H1 (cell line): ENCODE results near the gene S100A8. TPM values are rescaled to one million over a fixed set of nuclear protein-coding genes. Genes with fewer than 3 reads are reported as not detected.

Experiments used
- CTCF ChIA-PET: fragments of 300-600 bp; sonication (Branson Sonifier 250); formaldehyde crosslinking; loops from one replicate; lab custom pipeline; 2021; ENCODE audit not compliant: partially characterized antibody; lab: Charles Lee
- POLR2A ChIA-PET: fragments of 300-600 bp; sonication (Branson Sonifier 250); formaldehyde crosslinking; loops from one replicate; lab custom pipeline; 2021; ENCODE audit warnings: inconsistent platforms; ENCODE audit not compliant: partially characterized antibody; lab: Charles Lee
- DNase-seq, 2 experiments: peaks; one replicate each; pipeline versions ENCODE4 v3.0.0 to v3.0.0-alpha.2; 2010 to 2022; ENCODE audit warnings: low spot score in 2 of 2, low read depth in 1 of 2, mixed read lengths in 1 of 2
- FAIRE-seq: peaks from 2 replicates; lab custom pipeline; 2011; peaks lifted over from hg19 to GRCh38; lab: Jason Lieb, UNC
- H2AFZ ChIP-seq: 2 replicates; pipeline ENCODE4 v1.8.1; 2012; ENCODE audit warnings: low read length, inconsistent platforms
- H2AK5ac ChIP-seq: 2 replicates; pipeline ENCODE4 v1.6.1; 2013; ENCODE audit warnings: low read depth, low read length
- H2BK120ac ChIP-seq: replicated peaks from 2 replicates; pipeline ENCODE3; 2013; ENCODE audit warnings: low read depth, low read length, inconsistent platforms
- H2BK12ac ChIP-seq: 2 replicates; pipeline ENCODE4 v1.6.1; 2013; ENCODE audit warnings: low read depth, low read length
- H2BK15ac ChIP-seq: 2 replicates; pipeline ENCODE4 v1.6.1; 2013; ENCODE audit warnings: low read length
- H2BK20ac ChIP-seq: 2 replicates; pipeline ENCODE4 v1.6.1; 2013; ENCODE audit warnings: low read length
- H2BK5ac ChIP-seq: 2 replicates; pipeline ENCODE4 v1.6.1; 2013; ENCODE audit warnings: low read depth, low read length
- H3K14ac ChIP-seq: 2 replicates; pipeline ENCODE4 v1.6.1; 2013; ENCODE audit warnings: inconsistent platforms; ENCODE audit not compliant: insufficient read length
- H3K18ac ChIP-seq: 2 replicates; pipeline ENCODE4 v1.6.1; 2013; ENCODE audit warnings: low read length; ENCODE audit errors: extremely low read depth
- H3K23ac ChIP-seq: 2 replicates; pipeline ENCODE4 v1.6.1; 2013; ENCODE audit warnings: inconsistent platforms; ENCODE audit not compliant: insufficient read length
- H3K23me2 ChIP-seq: 2 replicates; pipeline ENCODE4 v1.6.1; 2013; ENCODE audit warnings: low read depth, low read length
- H3K27ac ChIP-seq: 2 replicates; pipeline ENCODE4 v1.6.1; 2011; ENCODE audit warnings: low read depth, low read length, inconsistent platforms
- H3K27me3 ChIP-seq, 4 experiments: replicated peaks in 1 of 4; 1 replicate in 1 of 4; 2 replicates in 3 of 4; pipeline versions ENCODE4 v1.6.1 to v1.8.1; 2011 to 2013; ENCODE audit warnings: low read length in 3 of 4, mild to moderate bottlenecking in 3 of 4, inconsistent platforms in 2 of 4, mixed read lengths in 2 of 4, moderate library complexity in 1 of 4; ENCODE audit not compliant: control insufficient read depth in 3 of 4, insufficient read depth in 3 of 4; ENCODE audit errors: extremely low read depth in 1 of 4
- H3K36me3 ChIP-seq, 4 experiments: 2 replicates each; pipeline versions ENCODE4 v1.6.1 to v1.8.1; 2011 to 2013; ENCODE audit warnings: mild to moderate bottlenecking in 4 of 4, low read length in 3 of 4, moderate library complexity in 2 of 4, control low read depth in 1 of 4, inconsistent platforms in 1 of 4; ENCODE audit not compliant: insufficient read depth in 4 of 4, control insufficient read depth in 2 of 4
- H3K4ac ChIP-seq: replicated peaks from 2 replicates; pipeline ENCODE3; 2013; ENCODE audit warnings: low read length, low read depth, mixed read lengths, inconsistent platforms; ENCODE audit not compliant: insufficient read length
- H3K4me1 ChIP-seq, 4 experiments: replicated peaks in 1 of 4; 1 replicate in 1 of 4; 2 replicates in 3 of 4; pipeline versions ENCODE4 v1.6.1 to v1.8.1; 2011 to 2013; ENCODE audit warnings: low read length in 3 of 4, inconsistent platforms in 2 of 4, mixed read lengths in 1 of 4; ENCODE audit not compliant: insufficient read depth in 4 of 4, control insufficient read depth in 3 of 4
- H3K4me2 ChIP-seq, 2 experiments: 2 replicates each; pipeline versions ENCODE4 v1.6.1 to v1.8.1; 2011 to 2013; ENCODE audit warnings: low read depth in 2 of 2, low read length in 2 of 2, control low read depth in 1 of 2, inconsistent platforms in 1 of 2, mild to moderate bottlenecking in 1 of 2; ENCODE audit not compliant: insufficient read depth in 1 of 2
- H3K4me3 ChIP-seq, 4 experiments: fragments of 200-600, 300-600 bp in 1 of 4; sonication (generic), shearing (Covaris generic), sonication (Bioruptor Twin) in 1 of 4; 2 replicates each; pipeline versions ENCODE4 v1.5.1 to v1.8.1; 2011 to 2016; ENCODE audit warnings: low read length in 4 of 4, low read depth in 3 of 4, control low read depth in 2 of 4, inconsistent platforms in 2 of 4, mild to moderate bottlenecking in 2 of 4, mixed read lengths in 1 of 4, moderate library complexity in 1 of 4; ENCODE audit not compliant: insufficient read depth in 2 of 4; ENCODE audit errors: extremely low read depth in 1 of 4
- H3K56ac ChIP-seq: replicated peaks from 2 replicates; pipeline ENCODE3; 2013; ENCODE audit warnings: low read depth, mild to moderate bottlenecking, mixed read lengths, low read length, inconsistent platforms; ENCODE audit not compliant: insufficient read length
- H3K79me1 ChIP-seq: 2 replicates; pipeline ENCODE4 v1.6.1; 2013; ENCODE audit warnings: low read depth, low read length, control low read depth
- H3K79me2 ChIP-seq, 2 experiments: 2 replicates each; pipeline versions ENCODE4 v1.6.1 to v1.8.1; 2012 to 2013; ENCODE audit warnings: low read length in 2 of 2, mild to moderate bottlenecking in 2 of 2, inconsistent platforms in 1 of 2; ENCODE audit not compliant: insufficient read depth in 2 of 2, control insufficient read depth in 1 of 2
- H3K9ac ChIP-seq, 4 experiments: replicated peaks in 1 of 4; 1 replicate in 1 of 4; 2 replicates in 3 of 4; pipeline versions ENCODE4 v1.6.1 to v1.8.1; 2011 to 2013; ENCODE audit warnings: low read depth in 3 of 4, low read length in 3 of 4, control low read depth in 2 of 4, mild to moderate bottlenecking in 2 of 4, moderate library complexity in 2 of 4, inconsistent platforms in 1 of 4; ENCODE audit errors: extremely low read depth in 1 of 4
- H3K9me3 ChIP-seq, 2 experiments: 2 replicates each; pipeline versions ENCODE4 v1.6.1 to v1.8.1; 2012 to 2013; ENCODE audit warnings: mild to moderate bottlenecking in 2 of 2, moderate library complexity in 2 of 2, control low read depth in 1 of 2, inconsistent platforms in 1 of 2, low read depth in 1 of 2, low read length in 1 of 2, mixed read lengths in 1 of 2; ENCODE audit not compliant: insufficient read depth in 2 of 2
- H4K20me1 ChIP-seq, 2 experiments: replicated peaks in 1 of 2; 2 replicates each; pipeline versions ENCODE3 to v1.8.1; 2011 to 2013; ENCODE audit warnings: inconsistent platforms in 2 of 2, low read length in 2 of 2, mild to moderate bottlenecking in 1 of 2; ENCODE audit not compliant: insufficient read depth in 2 of 2, control insufficient read depth in 1 of 2
- H4K5ac ChIP-seq: 2 replicates; pipeline ENCODE4 v1.6.1; 2013; ENCODE audit warnings: low read length, low read depth, mixed read lengths, inconsistent platforms; ENCODE audit not compliant: insufficient read length
- H4K8ac ChIP-seq: 2 replicates; pipeline ENCODE4 v1.8.0; 2013; ENCODE audit warnings: mild to moderate bottlenecking, moderate library complexity, low read length, inconsistent platforms; ENCODE audit not compliant: insufficient read depth; ENCODE audit errors: extremely low read depth
- H4K91ac ChIP-seq: replicated peaks from 2 replicates; pipeline ENCODE3; 2013; ENCODE audit warnings: low read length, mixed read lengths, inconsistent platforms; ENCODE audit not compliant: insufficient read length
- MAFK ChIP-seq: IDR thresholded peaks from 2 replicates; pipeline ENCODE4 v1.6.1; 2012; ENCODE audit warnings: low read depth, mild to moderate bottlenecking, improper control_type of control experiment, low read length
- RAD21 ChIP-seq, 2 experiments: IDR thresholded peaks in 1 of 2; conservative IDR thresholded peaks in 1 of 2; 2 replicates each; pipeline ENCODE4 v1.6.1; 2011; ENCODE audit warnings: low read depth in 2 of 2, low read length in 2 of 2, improper control_type of control experiment in 1 of 2, inconsistent platforms in 1 of 2, mild to moderate bottlenecking in 1 of 2, moderate library complexity in 1 of 2
- RFX5 ChIP-seq: IDR thresholded peaks from 2 replicates; pipeline ENCODE4 v1.6.1; 2011; ENCODE audit warnings: low read depth, low read length, improper control_type of control experiment, borderline replicate concordance
- SIRT6 ChIP-seq: IDR thresholded peaks from one replicate; pipeline ENCODE4 v1.7.1; 2012; ENCODE audit warnings: low read length, inconsistent platforms
- WGBS, 2 experiments: shearing (Covaris generic) in 1 of 2; methylation state at CpG; one replicate each; pipeline versions ENCODE4 v1.1.6 to v1.1.7; 2013 to 2015; ENCODE audit warnings: low lambda C conversion rate in 2 of 2, mixed read lengths in 2 of 2, inconsistent platforms in 1 of 2, low coverage in 1 of 2, missing lambda C conversion rate in 1 of 2; ENCODE audit not compliant: insufficient replicate concordance in 2 of 2, insufficient coverage in 1 of 2, insufficient read length in 1 of 2; ENCODE audit errors: extremely low coverage in 1 of 2, missing lambda C conversion rate in 1 of 2; 5-methylcytosine and 5-hydroxymethylcytosine counted together
- polyA plus RNA-seq, 7 experiments: library from polyadenylated mRNA; depleted of rRNA in 3 of 7; stranded (reverse) in 5 of 7; unstranded in 2 of 7; fragments of >200 nt in 5 of 7; fragments of 200-250 nt in 2 of 7; gene quantifications; 1 replicate in 5 of 7; 2 replicates in 1 of 7; 4 replicates in 1 of 7; pipeline versions ENCODE4 v1.2.1 to v1.2.3, GENCODE V29; 2011 to 2013; ENCODE audit warnings: missing spikeins in 2 of 7, mixed read lengths in 2 of 7
- total RNA-seq: library from RNA; stranded (reverse); fragmentation: NEBNext Ultra II Directional; extraction: Animal tissue kit (Norgen Biotek cat#: 25700); gene quantifications from 2 replicates; pipeline ENCODE4 v1.2.1, GENCODE V29; 2021

Gene S100A8
- total and polyA plus RNA-seq, 2 of the 8 experiments (the other 6 are each of a cell fraction or from before 2014, with no cell fraction given): not detected

- no peak overlapping the region for H2BK120ac ChIP-seq
- no peak overlapping the region for H4K8ac ChIP-seq
- H3K18ac ChIP-seq: no peak overlapping the region
- no peak overlapping the region for H3K27ac ChIP-seq
- POLR2A ChIA-PET: no interaction called here
- H3K4ac ChIP-seq: no peak overlapping the region
- no peaks in the 10 kb centered on the region for H4K20me1 ChIP-seq
- no peak overlapping the region for H4K5ac ChIP-seq
- no peak overlapping the region for H2AFZ ChIP-seq
- no peaks in the 10 kb centered on the region; a peak in 1 of 4 replicates for H3K9me3 ChIP-seq
- no peak overlapping the region for H2AK5ac ChIP-seq
- WGBS, 2 experiments: 79% methylated on average over 12 of the region's 12 CpGs; no CpG with 5 or more reads in 1 of the 2 experiments
- FAIRE-seq (no peak), DNase-seq (no peak)
- no peak for TF ChIP-seq RFX5
- no peak for TF ChIP-seq RAD21 (IDR thresholded peaks at IDR 0.05 in 1 of 2, conservative IDR thresholded peaks at IDR 0.05 in 1 of 2; ENCODE audit: low read depth in 2 of 2, low read length in 2 of 2)
- TF ChIP-seq SIRT6: no peak
- no peak for TF ChIP-seq MAFK
- H3K9ac ChIP-seq: no peak overlapping the region
- H3K23ac ChIP-seq: no peak overlapping the region
- H2BK20ac ChIP-seq: no peak overlapping the region
- H3K4me1 ChIP-seq: no peaks in the 10 kb centered on the region
- no peak overlapping the region for H3K56ac ChIP-seq
- no peaks in the 10 kb centered on the region for H3K79me2 ChIP-seq
- no peaks in the 10 kb centered on the region for H3K36me3 ChIP-seq
- H3K14ac ChIP-seq: no peak overlapping the region
- H2BK5ac ChIP-seq: no peak overlapping the region
- H3K27me3 ChIP-seq: no peaks in the 10 kb centered on the region
- no peak overlapping the region for H4K91ac ChIP-seq
- H3K79me1 ChIP-seq: no peaks in the 10 kb centered on the region
- no peak overlapping the region for H2BK12ac ChIP-seq
- no peak overlapping the region for H2BK15ac ChIP-seq
- CTCF ChIA-PET: interaction anchor here (0.9 to 1.4 kb wide), 3 partner anchors 13 to 49 kb away, joined by 3 to 4 read pairs (median 3); no protein-coding TSS in a partner anchor
- H3K4me3 ChIP-seq: no peak overlapping the region
- H3K4me2 ChIP-seq: no peak overlapping the region
- no peaks in the 10 kb centered on the region; the same call in 1 of the 2 replicates for H3K23me2 ChIP-seq
Measured at GRCh38 chr1:153417136-153417888, 26.4 kb upstream of the S100A8 start.
